ENCODE results near the gene PTPRG. TPM values are rescaled to one million over a fixed set of nuclear protein-coding genes. Genes with fewer than 3 reads are reported as not detected.

PTPRG gene
- polyA plus RNA-seq, 1 donor (not counting 4 experiments of a cell fraction or from before 2014, with no cell fraction given) = 12.1 TPM

- no peak for DNase-seq (ENCODE audit: low read depth, low spot score)
- Histone ChIP-seq H3K27ac (ENCODE audit: control insufficient read depth, insufficient read depth, low read length) (no peak overlapping the region), H3K36me3 (ENCODE audit: control insufficient read depth in 2 of 2, extremely low read depth in 1 of 2, insufficient read depth in 2 of 2, low read length in 2 of 2) (no peaks in the 10 kb centered on the region), H3K9me3 (ENCODE audit: control insufficient read depth, low read depth, low read length) (no peaks in the 10 kb centered on the region), H3K9ac (ENCODE audit: control insufficient read depth, extremely low read depth, insufficient read depth, low read length) (no peak overlapping the region), H3K27me3 (ENCODE audit: control insufficient read depth, extremely low read depth, insufficient read depth, low read length) (no peaks in the 10 kb centered on the region), H3K4me3 (ENCODE audit: control insufficient read depth in 2 of 3, extremely low read depth in 1 of 3, insufficient read depth in 2 of 3, low read depth in 1 of 3, low read length in 3 of 3) (no peak overlapping the region), H3K4me2 (ENCODE audit: control insufficient read depth, extremely low read depth, insufficient read depth, low read depth, low read length) (no peak overlapping the region), H2AFZ (ENCODE audit: control insufficient read depth, low read length) (no peak overlapping the region), H3K9me1 (ENCODE audit: control insufficient read depth, extremely low read depth, insufficient read depth, low read length) (no peaks in the 10 kb centered on the region), H4K20me1 (ENCODE audit: control insufficient read depth, extremely low read depth, insufficient read depth, low read length) (no peaks in the 10 kb centered on the region), H3K4me1 (ENCODE audit: control insufficient read depth, extremely low read depth, insufficient read depth, low read length) (peaks cover 2% of the 10 kb centered on the region), H3K79me2 (ENCODE audit: control insufficient read depth, insufficient read depth, low read length) (no peaks in the 10 kb centered on the region)
- no peak for TF ChIP-seq CTCF (optimal IDR thresholded peaks at IDR 0.05 in 1 of 3, IDR thresholded peaks at IDR 0.05 in 1 of 3, conservative IDR thresholded peaks at IDR 0.05 in 1 of 3; ENCODE audit: extremely low read depth in 1 of 3, insufficient read depth in 2 of 3, low read length in 3 of 3)
- TF ChIP-seq EZH2 (IDR thresholded peaks at IDR 0.05; ENCODE audit: low read length) = no peak
- dilution Hi-C loops (cut with MboI; ENCODE audit: extremely low pct_ligation_motif_present, low sequenced_read_pairs) = no loop called here
- no peak for FAIRE-seq
Measured at GRCh38 chr3:61866961-61867461, 305.6 kb downstream of the PTPRG start.

- Histone ChIP-seq H3K4me3 (ENCODE audit: control insufficient read depth in 2 of 3, extremely low read depth in 1 of 3, insufficient read depth in 2 of 3, low read depth in 1 of 3, low read length in 3 of 3) (no peak overlapping the region), H2AFZ (ENCODE audit: control insufficient read depth, low read length) (no peak overlapping the region), H3K9me1 (ENCODE audit: control insufficient read depth, extremely low read depth, insufficient read depth, low read length) (no peaks in the 10 kb centered on the region), H3K4me1 (ENCODE audit: control insufficient read depth, extremely low read depth, insufficient read depth, low read length) (peaks cover 2% of the 10 kb centered on the region), H3K27me3 (ENCODE audit: control insufficient read depth, extremely low read depth, insufficient read depth, low read length) (no peaks in the 10 kb centered on the region), H3K36me3 (ENCODE audit: control insufficient read depth in 2 of 2, extremely low read depth in 1 of 2, insufficient read depth in 2 of 2, low read length in 2 of 2) (no peaks in the 10 kb centered on the region), H3K4me2 (ENCODE audit: control insufficient read depth, extremely low read depth, insufficient read depth, low read depth, low read length) (no peak overlapping the region), H3K9me3 (ENCODE audit: control insufficient read depth, low read depth, low read length) (no peaks in the 10 kb centered on the region), H4K20me1 (ENCODE audit: control insufficient read depth, extremely low read depth, insufficient read depth, low read length) (no peaks in the 10 kb centered on the region), H3K27ac (ENCODE audit: control insufficient read depth, insufficient read depth, low read length) (no peak overlapping the region), H3K79me2 (ENCODE audit: control insufficient read depth, insufficient read depth, low read length) (no peaks in the 10 kb centered on the region), H3K9ac (ENCODE audit: control insufficient read depth, extremely low read depth, insufficient read depth, low read length) (no peak overlapping the region)
- no peak for FAIRE-seq
- no peak for TF ChIP-seq EZH2 (IDR thresholded peaks at IDR 0.05; ENCODE audit: low read length)
- TF ChIP-seq CTCF (optimal IDR thresholded peaks at IDR 0.05 in 1 of 3, IDR thresholded peaks at IDR 0.05 in 1 of 3, conservative IDR thresholded peaks at IDR 0.05 in 1 of 3; ENCODE audit: extremely low read depth in 1 of 3, insufficient read depth in 2 of 3, low read length in 3 of 3) = no peak
- dilution Hi-C loops (cut with MboI; ENCODE audit: extremely low pct_ligation_motif_present, low sequenced_read_pairs) = no loop called here
- no peak for DNase-seq (ENCODE audit: low read depth, low spot score)
Measured at GRCh38 chr3:61868499-61868898, 307.1 kb downstream of the PTPRG start.

Measured in keratinocyte (primary cell).